ENCODE data around the gene SNRPA.
A peak's percentile ranks its signal among the peaks of the same experiment; 100 is the strongest.

Gene SNRPA

GRCh38 chr19:40743926-40744325 is 7.1 kb upstream of the SNRPA start:
- H3K4me3 ChIP-seq: no peak overlapping the region

GRCh38 chr19:40744554-40745401 is 6.2 kb upstream of the SNRPA start:
- DNase-seq: no peak
- peak in 1 of 2 experiments; percentile 8 for TF ChIP-seq CTCF (IDR thresholded peaks at IDR 0.05)
- Histone ChIP-seq H3K36me3 (peaks cover 3 to 15% (median 7%) of the 10 kb centered on the region in 3 donors), H3K4me3 (no peak overlapping the region), H3K9me3 (no peaks in the 10 kb centered on the region), H3K27ac (peak overlapping the region; percentile 34 to 72), H3K4me1 (peaks cover 0 to 38% (median 23%) of the 10 kb centered on the region in 4 donors), H3K27me3 (no peaks in the 10 kb centered on the region)
- intact Hi-C loops (cut with DNase I; ENCODE audit: low total_unique reads): no loop called here

More at GRCh38 chr19:40743926-40744325, 7.1 kb upstream of the SNRPA start:
- Histone ChIP-seq H3K36me3 (peaks cover 9 to 24% (median 16%) of the 10 kb centered on the region in 3 donors), H3K4me1 (peaks cover 0 to 30% (median 17%) of the 10 kb centered on the region in 4 donors), H3K27ac (peak overlapping the region in 1 of 2 donors; percentile 72), H3K9me3 (no peaks in the 10 kb centered on the region), H3K27me3 (no peaks in the 10 kb centered on the region)
- no peak for DNase-seq
- intact Hi-C loops (cut with DNase I; ENCODE audit: low total_unique reads): no loop called here
- no peak for TF ChIP-seq CTCF (IDR thresholded peaks at IDR 0.05)

- peaks cover 0 to 35% (median 25%) of the 10 kb centered on the region in 4 donors for H3K4me1 ChIP-seq
- no peak overlapping the region for H3K4me3 ChIP-seq
- H3K27ac ChIP-seq: peak overlapping the region; percentile 8 to 72
These were observed 5.6 kb upstream of the SNRPA start for GRCh38 chr19:40745402-40745780.

GRCh38 chr19:40747536-40747935 is 3.5 kb upstream of the SNRPA start:
- no peaks in the 10 kb centered on the region for H3K36me3 ChIP-seq
- H3K27ac ChIP-seq: no peak overlapping the region
- TF ChIP-seq CTCF (IDR thresholded peaks at IDR 0.05): no peak
- H3K4me3 ChIP-seq: no peak overlapping the region
- intact Hi-C loops (cut with DNase I; ENCODE audit: low total_unique reads): no loop called here
- no peaks in the 10 kb centered on the region for H3K27me3 ChIP-seq
- DNase-seq: no peak
- no peaks in the 10 kb centered on the region for H3K9me3 ChIP-seq
- H3K4me1 ChIP-seq: peaks cover 0 to 39% (median 32%) of the 10 kb centered on the region in 4 donors

More at GRCh38 chr19:40745402-40745780, 5.6 kb upstream of the SNRPA start:
- Histone ChIP-seq H3K27me3 (no peaks in the 10 kb centered on the region), H3K9me3 (no peaks in the 10 kb centered on the region), H3K36me3 (peaks cover 0 to 9% (median 1%) of the 10 kb centered on the region in 3 donors)
- DNase-seq: no peak
- TF ChIP-seq CTCF (IDR thresholded peaks at IDR 0.05): no peak
- intact Hi-C loops (cut with DNase I; ENCODE audit: low total_unique reads): no loop called here

- Histone ChIP-seq H3K27me3 (no peaks in the 10 kb centered on the region), H3K9me3 (no peaks in the 10 kb centered on the region), H3K4me3 (peak within 1 kb of the TSS; percentile 63 to 65), H3K4me1 (peaks cover 0 to 55% (median 42%) of the 10 kb centered on the region in 4 donors), H3K36me3 (peaks cover 0 to 12% (median 4%) of the 10 kb centered on the region in 3 donors), H3K27ac (peak within 1 kb of the TSS; percentile 87 to 92)
- peak; percentile 100 for DNase-seq
- intact Hi-C loops (cut with DNase I; ENCODE audit: low total_unique reads): loop anchor here (2.0 to 10.0 kb wide), 2 partner anchors 55 to 59 kb away; partner anchors contain the start of gene NUMBL
- peak in 1 of 2 experiments; percentile 25 for TF ChIP-seq CTCF (IDR thresholded peaks at IDR 0.05)
These were observed 737 bp upstream of the SNRPA start, which contains the start of gene ACTMAP for GRCh38 chr19:40750058-40750873. TSS of gene ACTMAP (minus strand) at chr19:40750477. CDS start at chr19:40749803, 674 bp downstream.
